ENCODE measurements around the gene NOTCH2. TPM values are rescaled to one million over a fixed set of nuclear protein-coding genes. Genes with fewer than 3 reads are reported as not detected.

The NOTCH2 gene
- total RNA-seq, 4 donors from 2014 or later: 57.4 to 83.7 (median 75.8) TPM

GRCh38 chr1:119891386-119891785 lies 178.1 kb downstream of the NOTCH2 start:
- intact Hi-C loops (cut with DNase I): no loop called here
- no peak for TF ChIP-seq POLR2A (IDR thresholded peaks at IDR 0.05)
- TF ChIP-seq, protein P1, sequence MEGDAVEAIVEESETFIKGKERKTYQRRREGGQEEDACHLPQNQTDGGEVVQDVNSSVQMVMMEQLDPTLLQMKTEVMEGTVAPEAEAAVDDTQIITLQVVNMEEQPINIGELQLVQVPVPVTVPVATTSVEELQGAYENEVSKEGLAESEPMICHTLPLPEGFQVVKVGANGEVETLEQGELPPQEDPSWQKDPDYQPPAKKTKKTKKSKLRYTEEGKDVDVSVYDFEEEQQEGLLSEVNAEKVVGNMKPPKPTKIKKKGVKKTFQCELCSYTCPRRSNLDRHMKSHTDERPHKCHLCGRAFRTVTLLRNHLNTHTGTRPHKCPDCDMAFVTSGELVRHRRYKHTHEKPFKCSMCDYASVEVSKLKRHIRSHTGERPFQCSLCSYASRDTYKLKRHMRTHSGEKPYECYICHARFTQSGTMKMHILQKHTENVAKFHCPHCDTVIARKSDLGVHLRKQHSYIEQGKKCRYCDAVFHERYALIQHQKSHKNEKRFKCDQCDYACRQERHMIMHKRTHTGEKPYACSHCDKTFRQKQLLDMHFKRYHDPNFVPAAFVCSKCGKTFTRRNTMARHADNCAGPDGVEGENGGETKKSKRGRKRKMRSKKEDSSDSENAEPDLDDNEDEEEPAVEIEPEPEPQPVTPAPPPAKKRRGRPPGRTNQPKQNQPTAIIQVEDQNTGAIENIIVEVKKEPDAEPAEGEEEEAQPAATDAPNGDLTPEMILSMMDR (IDR thresholded peaks at IDR 0.05): no peak
- no peaks in the 10 kb centered on the region for H3K9me3 ChIP-seq
- DNase-seq: no peak
- H3K27me3 ChIP-seq: peaks cover 0 to 27% (median 0%) of the 10 kb centered on the region in 4 donors
- no peak overlapping the region for H3K27ac ChIP-seq
- H3K36me3 ChIP-seq: no peaks in the 10 kb centered on the region
- H3K4me3 ChIP-seq: no peak overlapping the region
- 71 to 77% methylated on average over 1 of the region's 1 CpG for whole genome bisulfite sequencing, 2 donors
- H3K4me1 ChIP-seq: no peaks in the 10 kb centered on the region

DNA sequence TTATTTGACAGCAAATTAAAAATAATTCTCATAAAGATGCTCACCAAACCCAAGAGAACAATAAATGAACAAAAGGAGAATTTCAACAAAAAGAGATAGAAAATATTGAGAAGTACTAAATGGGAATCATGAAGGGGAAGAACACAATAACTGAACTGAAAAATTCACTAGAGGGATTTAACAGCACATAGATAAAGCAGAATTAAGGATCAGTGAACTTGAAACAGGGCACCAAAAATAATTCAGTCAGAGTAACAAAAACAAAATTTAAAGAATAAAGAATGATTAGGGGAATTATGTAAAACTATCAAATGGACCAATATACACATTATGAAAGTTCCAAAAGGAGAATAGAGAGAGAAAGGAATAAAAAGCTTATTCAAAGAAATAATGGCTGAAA lies 181.0 kb downstream of the NOTCH2 start:
- no peaks in the 10 kb centered on the region for H3K36me3 ChIP-seq
- H3K27ac ChIP-seq: no peak overlapping the region
- TF ChIP-seq, protein P1 (IDR thresholded peaks at IDR 0.05): no peak
- no peak for TF ChIP-seq POLR2A (IDR thresholded peaks at IDR 0.05)
- intact Hi-C loops (cut with DNase I): no loop called here
- no peak overlapping the region for H3K4me3 ChIP-seq
- H3K4me1 ChIP-seq: no peaks in the 10 kb centered on the region
- no peaks in the 10 kb centered on the region for H3K9me3 ChIP-seq
- H3K27me3 ChIP-seq: peaks cover 0 to 25% (median 0%) of the 10 kb centered on the region in 4 donors
- DNase-seq: no peak

DNA sequence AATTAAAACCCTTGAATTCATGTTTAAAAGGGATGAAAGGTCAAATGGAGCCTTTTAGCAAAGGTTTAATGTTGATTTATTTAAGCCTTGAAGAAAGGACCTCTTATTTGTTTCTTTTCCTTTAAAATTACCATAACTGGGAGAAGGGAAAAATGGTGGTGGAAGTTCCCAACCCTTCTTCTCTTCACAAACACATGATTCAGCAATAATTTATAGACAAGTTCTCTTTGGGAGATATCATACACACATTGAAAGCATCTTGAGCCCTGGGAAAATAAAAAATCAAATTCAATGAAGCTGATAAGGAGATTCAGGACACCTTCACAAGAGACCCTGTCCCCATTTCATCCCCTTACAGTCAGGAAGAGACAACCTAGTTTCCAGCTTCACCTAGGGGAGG lies 182.0 kb downstream of the NOTCH2 start:
- Histone ChIP-seq H3K36me3 (no peaks in the 10 kb centered on the region), H3K27ac (no peak overlapping the region), H3K4me3 (no peak overlapping the region), H3K9me3 (no peaks in the 10 kb centered on the region), H3K27me3 (peaks cover 0 to 25% (median 0%) of the 10 kb centered on the region in 4 donors), H3K4me1 (no peaks in the 10 kb centered on the region)
- no peak for DNase-seq
- TF ChIP-seq, protein P1 (IDR thresholded peaks at IDR 0.05): no peak
- TF ChIP-seq POLR2A (IDR thresholded peaks at IDR 0.05): no peak
- intact Hi-C loops (cut with DNase I): no loop called here

DNA sequence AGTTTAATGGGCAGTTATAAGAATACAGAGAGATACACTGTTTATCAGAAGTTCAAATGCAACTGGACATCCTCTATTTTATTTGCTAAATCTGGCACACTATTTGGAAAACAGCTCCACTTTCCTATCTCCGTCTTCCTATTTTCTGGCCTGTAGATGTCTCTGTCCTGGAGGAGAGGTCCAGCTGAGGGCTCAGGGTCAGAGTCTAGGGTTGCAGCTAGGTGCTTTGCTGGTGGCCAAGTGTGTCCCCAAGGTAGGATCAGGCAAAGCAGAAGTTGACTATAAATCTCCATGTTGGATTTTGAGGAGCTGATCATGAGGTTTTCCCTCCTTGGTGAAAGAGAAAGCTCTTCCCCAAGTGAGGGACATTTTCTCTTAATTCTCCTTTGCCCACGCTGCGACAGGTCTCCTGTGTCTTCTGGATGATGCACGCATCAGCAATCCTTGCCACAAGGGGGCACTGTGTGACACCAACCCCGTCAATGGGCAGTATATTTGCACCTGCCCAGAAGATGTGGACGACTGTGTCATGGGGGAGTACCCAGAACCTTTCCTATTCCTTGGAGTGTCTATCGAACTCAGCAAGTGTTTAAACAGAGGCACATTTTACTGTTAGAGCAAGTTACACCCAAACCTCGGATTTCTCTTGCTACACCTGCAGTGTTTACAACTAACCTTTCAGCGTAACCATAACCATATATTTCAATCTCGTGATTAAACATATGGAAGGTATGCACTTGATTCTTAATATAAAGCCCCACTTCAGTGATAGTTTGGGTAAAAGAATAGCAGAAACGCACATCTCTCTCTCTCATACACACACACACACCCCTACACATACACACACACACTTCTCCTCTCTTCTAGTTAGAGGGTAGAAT lies 183.3 kb downstream of the NOTCH2 start:
- Histone ChIP-seq H3K4me3 (no peak overlapping the region), H3K36me3 (no peaks in the 10 kb centered on the region), H3K27ac (no peak overlapping the region), H3K27me3 (peaks cover 0 to 23% (median 0%) of the 10 kb centered on the region in 4 donors), H3K9me3 (no peaks in the 10 kb centered on the region), H3K4me1 (no peaks in the 10 kb centered on the region)
- 45 to 56% methylated on average over 11 of the region's 11 CpGs for WGBS, 2 donors
- intact Hi-C loops (cut with DNase I): no loop called here
- TF ChIP-seq, protein P1 (IDR thresholded peaks at IDR 0.05): peak; percentile 34 to 71 (median 56)
- TF ChIP-seq POLR2A (IDR thresholded peaks at IDR 0.05): no peak
- no peak for DNase-seq

- Histone ChIP-seq H3K36me3 (no peaks in the 10 kb centered on the region), H3K27ac (no peak overlapping the region), H3K9me3 (no peaks in the 10 kb centered on the region), H3K4me3 (no peak overlapping the region), H3K27me3 (peaks cover 0 to 23% (median 0%) of the 10 kb centered on the region in 4 donors), H3K4me1 (no peaks in the 10 kb centered on the region)
- intact Hi-C loops (cut with DNase I): no loop called here
- TF ChIP-seq POLR2A (IDR thresholded peaks at IDR 0.05): no peak
- TF ChIP-seq, protein P1 (IDR thresholded peaks at IDR 0.05): no peak
- DNase-seq: no peak
- 13 to 26% methylated on average over 2 of the region's 2 CpGs for WGBS, 2 donors
Observed at GRCh38 chr1:119884711-119885110, 184.8 kb downstream of the NOTCH2 start.

All from esophagus squamous epithelium (tissue), 5 donors.